Aorta (tissue), 5 donors: ENCODE data around the gene GRIK4. TPM values are rescaled to one million over a fixed set of nuclear protein-coding genes. Genes with fewer than 3 reads are reported as not detected.

ENCODE experiments used
- ATAC-seq: fragments of 200-7000 bp; cut with Tn5 transposase; one replicate; pipeline ENCODE4 v1.9.1; 2022; ENCODE audit warnings: moderate library complexity; ENCODE audit not compliant: low FRiP score
- DNase-seq, 2 donors: peaks; one replicate each; pipeline ENCODE4 v3.0.0-alpha.2; 2020
- H3K27ac ChIP-seq, 2 donors: one replicate each; pipeline ENCODE4 v1.5.1; 2013; ENCODE audit warnings: low read length in 2 of 2, mild to moderate bottlenecking in 2 of 2, moderate library complexity in 2 of 2, control low read depth in 1 of 2, inconsistent platforms in 1 of 2, low read depth in 1 of 2
- H3K27me3 ChIP-seq, 2 donors: one replicate each; pipeline ENCODE4 v1.6.1; 2013; ENCODE audit warnings: control low read depth in 1 of 2, low read length in 1 of 2, mild to moderate bottlenecking in 1 of 2, moderate library complexity in 1 of 2; ENCODE audit not compliant: insufficient read depth in 2 of 2, control insufficient read depth in 1 of 2
- H3K36me3 ChIP-seq, 2 donors: one replicate each; pipeline ENCODE4 v1.6.1; 2013; ENCODE audit warnings: control low read depth in 1 of 2, low read length in 1 of 2, mild to moderate bottlenecking in 1 of 2; ENCODE audit not compliant: insufficient read depth in 2 of 2, control insufficient read depth in 1 of 2
- H3K4me1 ChIP-seq, 2 donors: one replicate each; pipeline ENCODE4 v1.6.1; 2013; ENCODE audit warnings: low read length in 2 of 2, control low read depth in 1 of 2, mild to moderate bottlenecking in 1 of 2, moderate library complexity in 1 of 2; ENCODE audit not compliant: insufficient read depth in 2 of 2, control insufficient read depth in 1 of 2
- H3K4me3 ChIP-seq, 2 donors: one replicate each; pipeline ENCODE4 v1.5.1; 2013; ENCODE audit warnings: low read length in 2 of 2, control low read depth in 1 of 2, mild to moderate bottlenecking in 1 of 2
- H3K9me3 ChIP-seq: one replicate; pipeline ENCODE4 v1.6.1; 2013; ENCODE audit warnings: mild to moderate bottlenecking, low read length; ENCODE audit not compliant: control insufficient read depth
- WGBS, 2 donors: extraction: QIAGEN DNeasy Blood & Tissue Kit; methylation state at CpG; one replicate each; pipeline ENCODE4 v1.1.7; 2013; 5-methylcytosine and 5-hydroxymethylcytosine counted together
- intact Hi-C, 2 donors: fragments of 100-400 bp; cut with DNase I; formaldehyde crosslinking; loops; one replicate each; pipeline versions ENCODE4 v1.14.2 to v1.15.0; 2022
- polyA plus RNA-seq, 2 donors: library from polyadenylated mRNA; stranded (reverse); fragments of 200-250 nt; gene quantifications; one replicate each; pipeline ENCODE4 v1.2.3, GENCODE V29; 2013
- total RNA-seq, 2 donors: library from RNA; stranded (reverse); fragmentation: NEBNext Ultra II Directional; extraction: Animal tissue kit (Norgen Biotek cat#: 25700); gene quantifications; one replicate each; pipeline ENCODE4 v1.2.1, GENCODE V29; 2021
- donor health status: healthy with polysubstance abuse.
- donor health status: Bipolar disorder and iron deficiency.
- donor health status: DM: no; HTN: no; CAD: no.
- donor health status: DM: no; HTN: no; CAD: no.
- donor health status: DM: yes; HTN: yes; CAD: no.

GRIK4 gene
- total and polyA plus RNA-seq, 4 donors, result not detected

DNA sequence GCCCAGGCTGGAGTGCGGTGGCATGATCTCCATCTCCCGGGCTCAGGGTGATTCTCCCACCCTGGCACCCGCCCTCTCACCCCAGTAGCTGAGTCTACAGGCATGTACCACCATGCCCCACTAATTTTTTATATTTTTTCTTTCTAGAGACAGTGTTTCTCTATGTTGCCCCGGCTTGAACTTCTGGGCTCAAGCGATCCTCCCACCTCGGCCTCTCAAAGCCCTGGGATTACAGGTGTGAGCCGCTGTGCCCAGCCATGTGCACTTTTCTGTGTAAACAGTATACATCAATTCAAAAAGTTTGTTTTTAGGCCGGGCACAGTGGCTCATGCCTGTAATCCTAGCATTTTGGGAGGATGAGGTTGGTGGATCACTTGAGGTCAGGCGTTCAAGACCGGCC lies 14.7 kb downstream of the GRIK4 start:
- no peak overlapping the region for H3K4me3 ChIP-seq
- no peak overlapping the region for H3K27ac ChIP-seq
- 93 to 96% methylated on average over 10 of the region's 10 CpGs for WGBS, 2 donors
- no peak for ATAC-seq
- DNase-seq, result no peak
- H3K27me3 ChIP-seq, result no peaks in the 10 kb centered on the region
- H3K9me3 ChIP-seq, result no peaks in the 10 kb centered on the region
- intact Hi-C loops, result no loop called here
- H3K36me3 ChIP-seq, result no peaks in the 10 kb centered on the region
- H3K4me1 ChIP-seq, result no peaks in the 10 kb centered on the region

DNA sequence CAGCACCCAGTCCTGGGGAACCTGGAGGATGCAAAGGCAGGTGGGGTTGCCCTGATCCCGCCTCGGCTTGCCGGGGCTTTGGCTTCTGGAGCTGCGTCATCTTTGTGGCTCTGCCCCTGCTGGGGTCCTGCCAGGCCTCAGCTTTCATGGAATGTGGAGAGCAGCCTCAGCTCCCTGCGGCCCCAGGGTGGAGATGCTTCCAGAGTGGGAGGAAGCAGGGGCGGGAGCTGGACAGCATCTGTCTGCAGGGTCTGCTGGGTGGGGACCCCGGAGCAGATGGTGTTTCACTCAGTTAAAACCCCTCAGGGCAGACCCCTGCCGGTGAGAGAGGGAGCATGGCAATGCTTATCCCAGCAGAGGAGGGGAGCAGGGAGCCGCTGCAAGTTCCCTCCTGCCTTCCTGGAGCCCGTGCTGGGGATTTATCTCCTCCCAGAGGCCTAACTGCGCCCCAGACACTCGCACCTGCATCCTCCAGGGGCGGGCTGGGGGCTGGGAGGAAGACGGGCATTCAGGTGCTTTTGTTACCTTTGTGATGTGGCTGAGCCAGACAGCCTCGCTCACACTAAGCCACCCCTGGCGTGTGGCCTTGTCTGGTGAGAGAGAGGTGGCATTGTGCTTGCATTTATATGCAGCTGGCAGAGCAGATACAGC lies 15.7 kb downstream of the GRIK4 start:
- Histone ChIP-seq H3K27me3 (no peaks in the 10 kb centered on the region), H3K4me1 (no peaks in the 10 kb centered on the region), H3K27ac (no peak overlapping the region), H3K36me3 (no peaks in the 10 kb centered on the region), H3K9me3 (no peaks in the 10 kb centered on the region), H3K4me3 (no peak overlapping the region)
- DNase-seq (peak; percentile 59 to 80), ATAC-seq (peak; percentile 43)
- intact Hi-C loops, result no loop called here
- 25 to 27% methylated on average over 16 of the region's 16 CpGs for WGBS, 2 donors

- 91 to 93% methylated on average over 4 of the region's 4 CpGs for WGBS, 2 donors
- Histone ChIP-seq H3K27me3 (no peaks in the 10 kb centered on the region), H3K9me3 (no peaks in the 10 kb centered on the region), H3K36me3 (no peaks in the 10 kb centered on the region), H3K4me3 (no peak overlapping the region), H3K27ac (no peak overlapping the region), H3K4me1 (no peaks in the 10 kb centered on the region)
- intact Hi-C loops, result no loop called here
- no peak for ATAC-seq
- DNase-seq, result peak in 1 of 2 donors; percentile 15
Measured at GRCh38 chr11:120528749-120529148, 17.2 kb downstream of the GRIK4 start.

DNA sequence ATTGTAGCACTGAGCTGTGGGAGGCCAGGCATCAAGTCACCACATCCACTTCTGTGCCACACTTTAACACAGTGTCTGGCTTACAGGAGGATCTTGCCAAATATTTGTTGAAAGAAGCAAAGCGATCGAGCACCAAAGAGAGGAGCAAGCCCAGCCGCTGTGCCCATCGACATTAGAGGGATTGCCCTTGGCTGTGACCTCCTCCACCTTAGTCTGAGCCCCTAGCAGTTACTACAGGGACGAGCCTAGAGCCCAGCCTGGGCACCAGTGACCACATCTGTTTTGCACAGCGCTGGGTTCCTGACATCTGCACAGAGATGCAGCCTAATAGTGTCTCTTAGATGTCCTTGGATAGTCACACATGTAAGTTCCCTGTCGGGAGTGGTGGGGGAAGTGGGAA lies 17.7 kb downstream of the GRIK4 start:
- H3K27ac ChIP-seq, result no peak overlapping the region
- DNase-seq (peak; percentile 10 to 33), ATAC-seq (no peak)
- no peak overlapping the region for H3K4me3 ChIP-seq
- no peaks in the 10 kb centered on the region for H3K36me3 ChIP-seq
- intact Hi-C loops, result no loop called here
- 85 to 89% methylated on average over 7 of the region's 7 CpGs for WGBS, 2 donors
- no peaks in the 10 kb centered on the region for H3K27me3 ChIP-seq
- H3K9me3 ChIP-seq, result no peaks in the 10 kb centered on the region
- H3K4me1 ChIP-seq, result no peaks in the 10 kb centered on the region

DNA sequence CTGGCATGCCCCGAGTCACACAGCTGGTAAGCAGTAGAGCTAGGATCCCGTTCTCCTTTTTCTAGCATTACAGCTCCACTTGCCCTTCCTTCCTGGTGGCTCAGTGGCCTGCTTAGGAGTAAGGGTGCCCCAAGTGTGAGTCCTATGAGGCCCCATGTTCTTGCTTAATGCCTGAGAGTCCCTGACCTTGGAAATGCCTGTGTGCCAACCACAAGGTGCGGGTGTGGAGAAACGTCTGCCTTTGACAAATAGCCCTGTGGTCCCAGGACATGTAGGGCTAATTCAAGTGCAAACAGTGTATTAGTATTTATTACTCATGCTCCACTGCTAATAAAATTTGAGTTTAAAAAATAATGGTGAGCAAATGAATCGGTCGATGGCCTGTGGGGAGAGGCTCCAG lies 18.4 kb downstream of the GRIK4 start:
- 87% methylated on average over 6 of the region's 6 CpGs for WGBS, 2 donors
- no peaks in the 10 kb centered on the region for H3K36me3 ChIP-seq
- DNase-seq, result peak; percentile 7 to 25
- no peaks in the 10 kb centered on the region for H3K9me3 ChIP-seq
- no peak for ATAC-seq
- intact Hi-C loops, result no loop called here
- H3K4me1 ChIP-seq, result no peaks in the 10 kb centered on the region
- no peak overlapping the region for H3K4me3 ChIP-seq
- H3K27ac ChIP-seq, result no peak overlapping the region
- no peaks in the 10 kb centered on the region for H3K27me3 ChIP-seq

DNA sequence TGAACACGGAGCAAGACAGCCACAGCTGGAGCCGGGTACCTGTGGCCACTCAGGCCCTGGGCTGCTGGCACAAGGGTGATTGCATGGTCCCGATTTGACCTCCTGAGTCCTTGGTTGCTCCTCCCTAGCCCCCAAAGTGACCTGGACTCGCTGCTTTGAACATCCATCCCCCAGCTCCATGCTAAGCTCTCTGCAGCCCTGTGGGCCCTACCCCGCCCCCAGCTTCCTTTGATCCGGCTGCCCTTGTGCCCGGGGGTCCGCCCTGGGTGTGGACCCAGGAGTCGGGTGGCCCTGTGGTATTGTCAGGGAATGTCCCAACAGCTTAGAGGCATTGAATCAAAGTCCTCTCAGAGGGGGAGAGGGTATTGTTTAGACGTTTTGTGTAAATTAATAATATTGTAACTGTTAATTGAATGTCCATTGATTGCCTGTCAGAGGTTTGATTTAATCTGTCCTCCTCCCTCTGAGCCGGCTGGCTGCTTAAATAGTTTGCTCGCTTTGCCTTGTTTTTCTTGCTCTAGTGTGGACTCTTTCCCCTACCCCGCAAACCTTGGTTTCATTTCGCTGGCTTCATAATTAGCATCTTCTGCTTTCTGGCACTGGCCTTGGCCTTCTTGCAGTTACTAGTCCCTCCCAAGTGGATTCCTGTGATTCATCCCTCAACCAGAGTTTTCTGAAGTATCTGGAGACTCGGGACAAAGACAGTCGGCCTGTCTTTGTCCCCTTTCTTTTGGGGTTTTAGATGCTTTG lies 20.7 kb downstream of the GRIK4 start:
- Histone ChIP-seq H3K27ac (no peak overlapping the region), H3K36me3 (no peaks in the 10 kb centered on the region), H3K4me3 (no peak overlapping the region), H3K4me1 (no peaks in the 10 kb centered on the region), H3K9me3 (no peaks in the 10 kb centered on the region), H3K27me3 (no peaks in the 10 kb centered on the region)
- DNase-seq (no peak), ATAC-seq (no peak)
- intact Hi-C loops, result no loop called here
- 63% methylated on average over 16 of the region's 16 CpGs for WGBS, 2 donors

DNA sequence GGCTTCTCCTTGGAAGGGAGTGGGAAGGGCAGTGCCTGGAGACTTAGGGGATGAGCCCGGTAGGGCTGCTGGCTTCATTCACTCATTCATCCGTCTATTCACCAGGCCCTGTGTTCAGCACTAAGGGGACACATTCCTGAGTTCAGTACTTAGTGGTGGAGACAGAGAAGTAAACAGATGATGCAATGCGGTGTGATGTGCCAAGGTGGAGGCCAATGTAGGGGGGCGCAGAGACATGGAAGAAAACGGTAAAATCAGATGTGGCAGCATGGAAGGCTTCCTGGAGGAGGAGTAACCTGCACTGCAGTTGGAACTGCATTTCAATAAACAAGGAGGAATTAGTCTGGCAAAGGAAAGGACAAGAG lies 21.3 kb downstream of the GRIK4 start:
- no peaks in the 10 kb centered on the region for H3K9me3 ChIP-seq
- no peak overlapping the region for H3K4me3 ChIP-seq
- no peaks in the 10 kb centered on the region for H3K27me3 ChIP-seq
- intact Hi-C loops, result no loop called here
- WGBS, 2 donors, result 26 to 31% methylated on average over 5 of the region's 5 CpGs
- no peaks in the 10 kb centered on the region for H3K36me3 ChIP-seq
- no peak for DNase-seq
- no peak for ATAC-seq
- H3K4me1 ChIP-seq, result no peaks in the 10 kb centered on the region
- H3K27ac ChIP-seq, result no peak overlapping the region

DNA sequence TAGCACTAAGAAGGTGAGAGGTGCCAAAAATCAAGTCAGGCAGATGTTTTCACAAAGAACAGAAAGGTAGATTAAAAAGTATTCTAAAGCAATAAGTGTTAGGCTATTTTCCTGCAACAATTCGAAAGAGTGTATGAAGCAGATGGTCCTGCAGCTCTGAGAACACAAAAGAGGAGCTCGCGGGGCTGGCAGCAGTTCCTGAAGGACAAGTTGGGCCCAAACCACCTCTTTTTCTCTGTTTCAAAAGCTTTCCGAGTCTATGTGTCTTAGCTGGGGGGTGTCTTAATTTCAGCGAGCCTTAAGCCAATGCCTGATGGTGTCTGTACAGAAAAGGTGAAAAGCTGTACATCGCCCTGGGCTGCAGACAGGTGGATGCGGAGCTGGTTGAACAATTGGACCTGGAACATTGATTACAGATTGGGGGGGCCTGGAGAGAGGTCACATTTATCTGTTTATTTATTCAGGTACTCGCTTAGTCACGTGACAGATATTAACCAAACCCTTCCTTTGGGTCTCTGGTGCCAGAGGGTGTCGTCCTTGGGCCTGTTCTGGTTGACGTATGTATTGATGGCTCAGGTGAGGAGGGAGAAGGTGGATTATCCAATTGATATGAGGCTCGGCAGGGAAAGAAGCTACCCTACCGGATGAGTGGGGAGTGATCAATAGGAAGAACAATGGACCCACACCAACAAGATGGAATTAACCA lies 24.7 kb downstream of the GRIK4 start:
- H3K27me3 ChIP-seq, result no peaks in the 10 kb centered on the region
- H3K27ac ChIP-seq, result no peak overlapping the region
- WGBS, 2 donors, result 93 to 95% methylated on average over 13 of the region's 13 CpGs
- no peaks in the 10 kb centered on the region for H3K4me1 ChIP-seq
- no peaks in the 10 kb centered on the region for H3K36me3 ChIP-seq
- ATAC-seq (no peak), DNase-seq (no peak)
- H3K9me3 ChIP-seq, result no peaks in the 10 kb centered on the region
- intact Hi-C loops, result no loop called here
- H3K4me3 ChIP-seq, result no peak overlapping the region

DNA sequence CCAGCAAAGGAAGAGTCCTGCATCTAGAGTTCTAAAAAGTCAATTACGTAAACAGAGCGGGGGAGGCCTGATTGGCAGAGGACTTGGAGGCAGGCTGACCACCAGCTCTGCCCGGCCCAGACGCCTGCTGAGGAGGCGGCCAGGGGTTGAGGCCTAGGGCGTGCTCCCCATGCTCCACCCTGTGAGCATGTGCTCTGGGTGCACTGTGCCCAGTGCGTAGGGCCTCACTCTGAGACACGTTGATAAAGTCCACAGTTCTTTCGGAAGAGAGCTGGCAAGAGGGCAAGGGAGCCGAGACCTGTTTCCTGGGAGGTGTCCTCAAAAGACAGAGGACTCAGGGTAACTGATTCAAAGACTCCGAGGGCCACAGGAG lies 25.2 kb downstream of the GRIK4 start:
- no peaks in the 10 kb centered on the region for H3K27me3 ChIP-seq
- H3K4me1 ChIP-seq, result no peaks in the 10 kb centered on the region
- DNase-seq (no peak), ATAC-seq (no peak)
- no peak overlapping the region for H3K4me3 ChIP-seq
- H3K9me3 ChIP-seq, result no peaks in the 10 kb centered on the region
- no peaks in the 10 kb centered on the region for H3K36me3 ChIP-seq
- intact Hi-C loops, result no loop called here
- no peak overlapping the region for H3K27ac ChIP-seq
- 92 to 93% methylated on average over 11 of the region's 11 CpGs for WGBS, 2 donors
